OCI-LY7 (cell line): Measurements from ENCODE around the gene LRRC8E. TPM values are rescaled to one million over a fixed set of nuclear protein-coding genes. Genes with fewer than 3 reads are reported as not detected.

Experiments used
- BruUV-seq: library from RNA; stranded (reverse); fragments of 400-500 nt; replicated peaks from 2 replicates; lab custom pipeline; 2021; lab: Mats Ljungman, UMichigan
- CTCF ChIA-PET: fragments of 300-600 bp; sonication (Branson Sonifier 250); formaldehyde crosslinking; loops from one replicate; lab custom pipeline; 2022; ENCODE audit warnings: antibody characterized with exemption; ENCODE audit not compliant: unreplicated experiment; lab: Charles Lee
- POLR2A ChIA-PET: fragments of 300-600 bp; sonication (Branson Sonifier 250); formaldehyde crosslinking; loops from one replicate; lab custom pipeline; 2022; ENCODE audit warnings: antibody characterized with exemption; lab: Charles Lee
- DNase-seq: peaks from one replicate; pipeline ENCODE4 v3.0.0-alpha.2; 2015; ENCODE audit warnings: low spot score
- H2AFZ ChIP-seq: fragments of 200-600 bp; sonication (generic), shearing (Covaris generic); 2 replicates; pipeline ENCODE4 v1.6.1; 2014; ENCODE audit warnings: mild to moderate bottlenecking, antibody characterized with exemption, low read length, moderate library complexity
- H3K27ac ChIP-seq: fragments of 200-600 bp; sonication (generic); 2 replicates; pipeline ENCODE4 v1.5.1; 2014; ENCODE audit warnings: mixed run types, low read depth, mild to moderate bottlenecking, moderate library complexity, low read length, inconsistent platforms; ENCODE audit not compliant: poor library complexity, severe bottlenecking
- H3K36me3 ChIP-seq: fragments of 200-600 bp; sonication (generic); 2 replicates; pipeline ENCODE4 v1.6.1; 2014; ENCODE audit warnings: mild to moderate bottlenecking, antibody characterized with exemption, low read length, moderate library complexity, mixed read lengths; ENCODE audit not compliant: insufficient read depth
- H3K4me1 ChIP-seq: fragments of 200-600 bp; sonication (generic); 2 replicates; pipeline ENCODE4 v1.5.1; 2014; ENCODE audit warnings: mild to moderate bottlenecking, low read length; ENCODE audit not compliant: insufficient read depth, poor library complexity, severe bottlenecking
- H3K4me2 ChIP-seq: fragments of 200-600 bp; sonication (generic); 2 replicates; pipeline ENCODE4 v1.6.1; 2014; ENCODE audit warnings: mild to moderate bottlenecking, low read length
- H3K4me3 ChIP-seq: fragments of 200-600 bp; sonication (generic); 2 replicates; pipeline ENCODE4 v1.5.1; 2014; ENCODE audit warnings: mild to moderate bottlenecking, low read depth, low read length; ENCODE audit not compliant: poor library complexity, severe bottlenecking
- H3K79me2 ChIP-seq: fragments of 200-600 bp; sonication (generic); 2 replicates; pipeline ENCODE4 v1.6.1; 2016; ENCODE audit warnings: low read depth, mild to moderate bottlenecking, low read length, moderate library complexity, mixed read lengths; ENCODE audit not compliant: insufficient read depth
- H3K9me2 ChIP-seq: fragments of 200-600 bp; sonication (generic); 2 replicates; pipeline ENCODE4 v1.6.1; 2016; ENCODE audit warnings: mild to moderate bottlenecking, low read length, mixed read lengths; ENCODE audit not compliant: insufficient read depth
- H3K9me3 ChIP-seq: fragments of 200-600 bp; sonication (generic); 2 replicates; pipeline ENCODE4 v1.6.1; 2014; ENCODE audit warnings: mild to moderate bottlenecking, mixed run types, low read length, mixed read lengths
- H4K20me1 ChIP-seq: fragments of 200-600 bp; sonication (generic); 2 replicates; pipeline ENCODE4 v1.6.1; 2014; ENCODE audit warnings: mild to moderate bottlenecking, antibody characterized with exemption, low read length, moderate library complexity, mixed read lengths; ENCODE audit not compliant: insufficient read depth
- CTCF ChIP-seq: fragments of 200-600 bp; sonication (generic); conservative IDR thresholded peaks from 2 replicates; pipeline ENCODE4 v1.5.1; 2014; ENCODE audit warnings: mild to moderate bottlenecking, antibody characterized with exemption, low read length, moderate library complexity, mixed read lengths
- EZH2phosphoT487 ChIP-seq: fragments of 200-600 bp; sonication (generic); IDR thresholded peaks from 2 replicates; pipeline ENCODE4 v1.6.1; 2018; ENCODE audit warnings: low read depth, borderline replicate concordance, mild to moderate bottlenecking, mixed run types, antibody characterized with exemption, low read length, moderate library complexity, mixed read lengths
- intact Hi-C: fragments of 100-400 bp; cut with micrococcal nuclease; formaldehyde crosslinking; loops from one replicate; pipeline ENCODE4 v1.10.0; 2022; ENCODE audit not compliant: unreplicated experiment
- total RNA-seq, 2 experiments: library from RNA; depleted of rRNA in 1 of 2; stranded (reverse); fragments of >200 nt in 1 of 2; shearing (Covaris generic) in 1 of 2; gene quantifications; 2 replicates each; pipeline ENCODE4 v1.2.3, GENCODE V29; 2014 to 2022

LRRC8E gene
- total RNA-seq, 2 experiments from 2014 or later: not detected

GRCh38 chr19:7866399-7867091, 21.8 kb upstream of the LRRC8E start:
- BruUV-seq: no TSS peak
- TF ChIP-seq EZH2phosphoT487: no peak

GRCh38 chr19:7867092-7867844, 21.0 kb upstream of the LRRC8E start:
- H3K4me1 ChIP-seq: peaks cover 37% of the 10 kb centered on the region
- H3K36me3 ChIP-seq: no peaks in the 10 kb centered on the region
- intact Hi-C loops: no loop called here
- no peak overlapping the region for H3K27ac ChIP-seq
- no peaks in the 10 kb centered on the region for H3K9me3 ChIP-seq
- no peaks in the 10 kb centered on the region for H3K9me2 ChIP-seq
- no peak overlapping the region for H3K4me3 ChIP-seq
- no TSS peak for BruUV-seq
- ChIA-PET POLR2A (no interaction called here), CTCF (interaction anchor here (0.6 kb wide), 1 partner anchor 59 kb away, joined by 3 read pairs; no protein-coding TSS in a partner anchor)
- H2AFZ ChIP-seq: no peak overlapping the region
- no peaks in the 10 kb centered on the region for H3K79me2 ChIP-seq
- H3K4me2 ChIP-seq: no peak overlapping the region
- no peak for DNase-seq
- TF ChIP-seq EZH2phosphoT487 (no peak), CTCF (no peak)
- no peaks in the 10 kb centered on the region for H4K20me1 ChIP-seq

More at GRCh38 chr19:7866399-7867091, 21.8 kb upstream of the LRRC8E start:
- Histone ChIP-seq H3K27ac (no peak overlapping the region), H3K9me2 (no peaks in the 10 kb centered on the region), H2AFZ (no peak overlapping the region), H3K4me2 (no peak overlapping the region), H3K79me2 (no peaks in the 10 kb centered on the region), H3K4me1 (peaks cover 36% of the 10 kb centered on the region), H3K4me3 (no peak overlapping the region), H3K36me3 (no peaks in the 10 kb centered on the region), H4K20me1 (no peaks in the 10 kb centered on the region), H3K9me3 (no peaks in the 10 kb centered on the region)
- ChIA-PET POLR2A (no interaction called here), CTCF (no interaction called here)
- intact Hi-C loops: no loop called here
- no peak for DNase-seq

GRCh38 chr19:7868326-7868670, 20.0 kb upstream of the LRRC8E start:
- Histone ChIP-seq H3K9me3 (no peaks in the 10 kb centered on the region), H3K27ac (no peak overlapping the region), H3K36me3 (no peaks in the 10 kb centered on the region), H3K4me1 (peaks cover 40% of the 10 kb centered on the region), H3K9me2 (no peaks in the 10 kb centered on the region), H3K4me2 (peak overlapping the region; percentile 84), H3K4me3 (peak overlapping the region; percentile 65), H3K79me2 (no peaks in the 10 kb centered on the region), H2AFZ (peak overlapping the region; percentile 17; the same call in 1 of the 2 replicates), H4K20me1 (no peaks in the 10 kb centered on the region)
- POLR2A ChIA-PET: interaction anchor here (1.2 kb wide), 1 partner anchor 52 kb away, joined by 3 read pairs; the partner anchor contains the start of gene SNAPC2
- intact Hi-C loops: no loop called here
- BruUV-seq: no TSS peak
- TF ChIP-seq EZH2phosphoT487 (no peak), CTCF (no peak)
- CTCF ChIA-PET: interaction anchor here (1.8 kb wide), 1 partner anchor 53 kb away, joined by 6 read pairs; no protein-coding TSS in a partner anchor
- no peak for DNase-seq
